Suprapubic skin (tissue), 3 donors: ENCODE results near the gene TSGA10.
"Not testable (repeated sequence)": the region's sequence is repeated elsewhere in the genome, so short reads cannot be mapped to it uniquely, and the experiment has no call there.

Source experiments
- CTCF ChIP-seq, 2 donors: fragments of 200-600 bp in 1 of 2; fragments of 450-650 bp in 1 of 2; sonication (generic) in 1 of 2; IDR thresholded peaks; one replicate each; pipeline ENCODE4 v1.5.1; 2016 to 2019; ENCODE audit warnings: antibody characterized with exemption in 2 of 2, mild to moderate bottlenecking in 1 of 2, moderate library complexity in 1 of 2
- EP300 ChIP-seq: sonication (generic); formaldehyde crosslinking; IDR thresholded peaks from one replicate; pipeline ENCODE4 v1.6.1; 2017; ENCODE audit warnings: antibody characterized with exemption
- POLR2A ChIP-seq, 2 donors: fragments of 450-650 bp; IDR thresholded peaks; one replicate each; pipeline ENCODE4 v1.6.1; 2017; ENCODE audit warnings: antibody characterized with exemption in 2 of 2, mild to moderate bottlenecking in 2 of 2, moderate library complexity in 2 of 2

DNA sequence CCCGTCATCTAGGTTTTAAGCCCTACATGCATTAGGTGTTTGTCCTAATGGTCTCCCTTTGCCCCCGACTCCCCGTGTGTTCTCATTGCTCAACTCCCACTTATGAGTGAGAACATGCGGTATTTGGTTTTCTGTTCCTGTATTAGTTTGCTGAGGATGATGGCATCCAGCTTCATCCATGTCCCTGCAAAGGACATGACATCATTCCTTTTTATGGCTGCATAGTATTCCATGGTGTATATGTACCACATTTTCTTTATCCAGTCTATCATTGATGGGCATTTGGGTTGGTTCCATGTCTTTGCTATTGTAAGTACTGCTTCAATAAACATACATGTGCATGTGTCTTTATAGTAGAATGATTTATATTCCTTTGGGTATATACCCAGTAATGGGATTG, 37.6 kb upstream of the TSGA10 start:
- not testable (repeated sequence) for TF ChIP-seq CTCF (IDR thresholded peaks at IDR 0.05); EP300; POLR2A (IDR thresholded peaks at IDR 0.05)
